Activated T-helper 1 cell treated with anti-CD3 and anti-CD28 coated beads, Interleukin-2, amount 50 U/mL, for 16 hours (primary cell): ENCODE measurements around the gene NELFA.

ENCODE experiments used
- DNase-seq, 2 donors: peaks; one replicate each; pipeline ENCODE4 v3.0.0-alpha.2; 2020; ENCODE audit warnings: low read depth in 1 of 2, low spot score in 1 of 2

The NELFA gene

GRCh38 chr4:1939664-1940509 is 68.9 kb downstream of the NELFA start:
- DNase-seq, result no peak

DNA sequence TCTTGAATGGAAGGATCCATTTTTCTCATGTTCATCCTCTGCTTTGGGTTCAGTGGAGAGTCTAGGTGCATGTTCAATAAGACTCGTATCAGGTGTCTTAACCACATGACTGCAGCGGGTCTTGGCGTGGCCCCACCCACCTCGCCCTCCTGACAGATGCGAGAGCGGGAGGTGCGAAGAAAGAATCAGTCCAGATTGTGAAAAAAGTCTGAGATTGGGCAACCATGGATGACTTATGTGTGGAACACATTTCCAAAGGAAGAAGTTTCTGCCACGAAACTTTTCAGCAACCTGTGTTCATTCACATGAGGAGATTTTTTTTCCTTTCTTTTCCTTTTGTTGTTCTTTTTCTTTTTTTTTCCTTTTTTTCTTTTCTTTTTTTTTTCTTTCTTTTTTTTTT is 70.7 kb downstream of the NELFA start:
- DNase-seq, result no peak

DNA sequence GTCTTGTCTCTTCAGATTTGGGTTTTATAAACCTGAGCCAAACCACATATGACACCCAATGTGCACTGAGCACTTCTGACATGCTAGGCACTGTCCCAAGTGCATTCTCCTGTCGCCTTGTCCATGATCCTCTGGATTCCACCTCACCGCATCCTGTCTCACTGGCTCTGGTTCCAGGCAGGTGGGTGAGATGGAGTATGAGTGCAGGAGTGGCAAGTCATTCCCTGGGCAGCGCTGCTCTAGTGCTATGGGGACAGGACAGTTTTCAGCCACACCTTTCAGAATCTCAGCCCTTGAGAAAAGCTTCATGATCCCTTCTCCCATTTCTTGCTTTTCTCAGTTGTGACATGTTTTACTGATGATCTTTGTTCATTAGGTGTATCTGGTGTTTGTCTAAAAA is 71.2 kb downstream of the NELFA start:
- DNase-seq, result no peak

- DNase-seq, result no peak
Observed at GRCh38 chr4:1933700-1934099, 75.1 kb downstream of the NELFA start.

- no peak for DNase-seq
Observed at GRCh38 chr4:1932736-1933135, 76.0 kb downstream of the NELFA start.
